ENCODE measurements around the gene PIK3IP1.

Gene PIK3IP1

GRCh38 chr22:31281733-31282132 is 10.6 kb downstream of the PIK3IP1 start:
- no peak for DNase-seq

DNA sequence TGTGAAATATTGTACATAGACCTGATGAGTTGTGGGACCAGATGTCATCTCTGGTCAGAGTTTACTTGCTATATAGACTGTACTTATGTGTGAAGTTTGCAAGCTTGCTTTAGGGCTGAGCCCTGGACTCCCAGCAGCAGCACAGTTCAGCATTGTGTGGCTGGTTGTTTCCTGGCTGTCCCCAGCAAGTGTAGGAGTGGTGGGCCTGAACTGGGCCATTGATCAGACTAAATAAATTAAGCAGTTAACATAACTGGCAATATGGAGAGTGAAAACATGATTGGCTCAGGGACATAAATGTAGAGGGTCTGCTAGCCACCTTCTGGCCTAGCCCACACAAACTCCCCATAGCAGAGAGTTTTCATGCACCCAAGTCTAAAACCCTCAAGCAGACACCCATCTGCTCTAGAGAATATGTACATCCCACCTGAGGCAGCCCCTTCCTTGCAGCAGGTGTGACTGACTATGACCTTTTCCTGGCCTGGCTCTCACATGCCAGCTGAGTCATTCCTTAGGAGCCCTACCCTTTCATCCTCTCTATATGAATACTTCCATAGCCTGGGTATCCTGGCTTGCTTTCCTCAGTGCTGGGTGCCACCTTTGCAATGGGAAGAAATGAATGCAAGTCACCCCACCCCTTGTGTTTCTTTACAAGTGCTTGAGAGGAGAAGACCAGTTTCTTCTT is 12.3 kb downstream of the PIK3IP1 start:
- no peak for DNase-seq

GRCh38 chr22:31279327-31279669 is 13.0 kb downstream of the PIK3IP1 start:
- DNase-seq = no peak

DNA sequence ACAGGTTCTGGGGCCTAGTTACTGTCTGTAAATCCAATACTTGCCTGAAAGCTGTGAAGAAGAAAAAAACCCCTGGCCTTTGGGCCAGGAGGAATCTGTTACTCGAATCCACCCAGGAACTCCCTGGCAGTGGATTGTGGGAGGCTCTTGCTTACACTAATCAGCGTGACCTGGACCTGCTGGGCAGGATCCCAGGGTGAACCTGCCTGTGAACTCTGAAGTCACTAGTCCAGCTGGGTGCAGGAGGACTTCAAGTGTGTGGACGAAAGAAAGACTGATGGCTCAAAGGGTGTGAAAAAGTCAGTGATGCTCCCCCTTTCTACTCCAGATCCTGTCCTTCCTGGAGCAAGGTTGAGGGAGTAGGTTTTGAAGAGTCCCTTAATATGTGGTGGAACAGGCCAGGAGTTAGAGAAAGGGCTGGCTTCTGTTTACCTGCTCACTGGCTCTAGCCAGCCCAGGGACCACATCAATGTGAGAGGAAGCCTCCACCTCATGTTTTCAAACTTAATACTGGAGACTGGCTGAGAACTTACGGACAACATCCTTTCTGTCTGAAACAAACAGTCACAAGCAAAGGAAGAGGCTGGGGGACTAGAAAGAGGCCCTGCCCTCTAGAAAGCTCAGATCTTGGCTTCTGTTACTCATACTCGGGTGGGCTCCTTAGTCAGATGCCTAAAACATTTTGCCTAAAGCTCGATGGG is 13.5 kb downstream of the PIK3IP1 start:
- DNase-seq = no peak

DNA sequence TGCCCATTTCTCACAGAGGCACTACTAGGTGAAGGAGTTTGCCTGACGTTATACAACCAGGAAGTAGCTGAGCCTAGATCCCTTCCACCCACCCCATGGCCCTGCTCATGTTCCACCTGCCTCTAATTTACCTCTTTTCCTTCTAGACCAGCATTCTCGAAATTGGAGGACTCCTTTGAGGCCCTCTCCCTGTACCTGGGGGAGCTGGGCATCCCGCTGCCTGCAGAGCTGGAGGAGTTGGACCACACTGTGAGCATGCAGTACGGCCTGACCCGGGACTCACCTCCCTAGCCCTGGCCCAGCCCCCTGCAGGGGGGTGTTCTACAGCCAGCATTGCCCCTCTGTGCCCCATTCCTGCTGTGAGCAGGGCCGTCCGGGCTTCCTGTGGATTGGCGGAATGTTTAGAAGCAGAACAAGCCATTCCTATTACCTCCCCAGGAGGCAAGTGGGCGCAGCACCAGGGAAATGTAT is 14.1 kb downstream of the PIK3IP1 start:
- no peak for DNase-seq

- no peak for DNase-seq
Measured at GRCh38 chr22:31277741-31278140, 14.5 kb downstream of the PIK3IP1 start.

- DNase-seq = no peak
Measured at GRCh38 chr22:31276426-31277167, 15.7 kb downstream of the PIK3IP1 start.

DNA sequence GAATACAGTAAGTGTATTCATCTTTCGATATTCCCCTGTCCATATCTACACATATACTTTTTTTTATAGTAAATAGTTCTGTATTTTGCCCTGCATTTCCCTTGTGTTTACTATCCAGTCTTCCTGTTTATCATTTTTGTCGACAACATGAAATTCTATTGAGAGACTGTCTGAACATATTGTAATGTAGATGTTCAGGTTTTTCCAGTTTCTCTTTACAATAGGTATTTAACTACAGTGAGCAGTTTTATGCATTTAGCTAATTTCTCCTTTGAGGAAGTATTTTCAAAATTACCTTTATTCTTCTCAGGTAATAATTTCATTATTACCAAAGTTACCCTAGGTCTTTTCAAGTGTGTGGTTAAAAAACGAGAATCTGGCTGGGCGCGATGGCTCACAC is 16.7 kb downstream of the PIK3IP1 start:
- DNase-seq = no peak

GRCh38 chr22:31275018-31275417 is 17.3 kb downstream of the PIK3IP1 start:
- DNase-seq = no peak

DNA sequence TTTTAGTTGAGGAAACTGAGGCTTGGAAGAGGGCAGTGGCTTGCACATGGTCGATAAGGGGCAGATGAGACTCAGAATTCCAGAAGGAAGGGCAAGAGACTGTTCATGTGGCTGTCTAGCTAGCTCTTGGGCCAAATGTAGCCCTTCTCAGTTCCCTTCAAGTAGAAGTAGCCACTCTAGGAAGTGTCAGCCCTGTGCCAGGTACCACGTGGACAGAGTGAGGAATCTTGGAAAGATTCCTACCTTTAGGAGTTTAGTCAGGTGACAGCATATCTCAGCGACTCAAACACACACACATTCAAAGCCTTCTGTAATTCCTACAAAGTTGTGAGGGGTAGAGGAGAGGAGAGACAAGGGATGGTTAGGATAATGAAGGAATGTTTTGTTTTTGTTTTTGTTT is 18.3 kb downstream of the PIK3IP1 start:
- DNase-seq = no peak

DNA sequence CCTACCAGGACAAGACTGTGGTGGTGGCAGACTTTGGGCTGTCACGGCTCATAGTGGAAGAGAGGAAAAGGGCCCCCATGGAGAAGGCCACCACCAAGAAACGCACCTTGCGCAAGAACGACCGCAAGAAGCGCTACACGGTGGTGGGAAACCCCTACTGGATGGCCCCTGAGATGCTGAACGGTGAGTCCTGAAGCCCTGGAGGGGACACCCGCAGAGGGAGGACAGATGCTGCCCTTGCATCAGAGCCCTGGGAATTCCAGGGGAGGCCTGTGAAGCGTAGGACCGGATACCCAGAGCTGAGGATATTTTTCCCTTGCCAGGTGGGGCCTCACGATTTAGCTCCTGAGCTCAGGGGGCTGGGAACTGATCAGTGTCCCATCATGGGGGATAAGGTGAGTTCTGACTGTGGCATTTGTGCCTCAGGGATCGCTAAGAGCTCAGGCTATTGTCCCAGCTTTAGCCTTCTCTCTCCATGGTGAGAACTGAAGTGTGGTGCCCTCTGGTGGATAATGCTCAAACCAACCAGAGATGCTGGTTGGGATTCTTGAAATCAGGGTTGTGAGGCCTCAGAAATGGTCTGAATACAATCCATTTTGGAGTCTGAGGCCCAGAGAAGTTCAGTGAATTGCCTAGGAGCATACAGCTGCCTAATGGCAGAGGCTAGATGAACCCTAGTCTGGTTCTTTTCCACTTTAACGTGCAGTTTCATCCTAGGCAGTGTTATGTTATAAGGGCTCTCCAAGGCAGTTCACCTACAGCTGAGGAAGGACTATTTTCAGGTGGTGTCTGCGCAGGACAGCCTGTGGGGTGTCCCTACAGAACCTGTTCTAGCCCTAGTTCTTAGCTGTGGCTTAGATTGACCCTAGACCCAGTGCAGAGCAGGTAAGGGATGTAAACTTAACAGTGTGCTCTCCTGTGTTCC is 19.5 kb downstream of the PIK3IP1 start:
- DNase-seq = peak in 41 of 58 donors; percentile 6 to 68 (median 26)

DNA sequence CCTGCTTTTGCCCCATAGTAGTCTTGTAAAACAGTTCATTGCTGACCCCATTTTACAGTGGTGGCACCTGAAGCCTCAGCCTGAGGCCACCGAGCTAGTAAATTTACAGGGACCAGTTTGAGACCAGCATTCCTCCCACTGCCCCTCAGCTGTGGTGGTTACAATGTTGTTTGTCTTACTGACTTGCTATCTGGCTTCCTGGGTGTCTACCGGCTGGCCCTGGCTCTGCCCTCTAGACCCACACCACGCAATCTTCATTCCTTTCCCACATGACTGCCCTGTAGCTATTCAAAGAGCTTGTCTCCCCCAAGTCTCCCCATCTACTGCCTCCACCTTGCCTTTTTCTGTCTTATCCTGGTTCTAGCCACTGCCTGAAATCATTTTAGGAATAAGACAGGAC is 20.8 kb downstream of the PIK3IP1 start:
- no peak for DNase-seq

DNA sequence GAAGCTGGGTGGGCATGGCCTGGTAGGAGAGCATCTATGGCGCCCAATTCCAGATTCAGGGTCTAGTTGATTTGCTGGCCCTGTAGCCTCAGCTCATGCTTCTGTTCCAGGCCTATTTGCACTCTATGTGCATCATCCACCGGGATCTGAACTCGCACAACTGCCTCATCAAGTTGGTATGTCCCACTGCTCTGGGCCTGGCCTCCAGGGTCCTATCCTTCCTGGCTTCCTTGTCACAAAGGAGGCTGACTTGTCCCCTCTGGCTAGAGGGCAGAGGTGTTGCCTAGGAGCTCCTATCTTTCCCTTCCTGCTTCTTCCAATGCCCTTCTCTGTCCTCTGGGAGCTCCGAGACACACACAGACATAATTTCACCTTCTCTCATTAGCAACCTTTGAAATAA is 21.3 kb downstream of the PIK3IP1 start:
- DNase-seq = no peak

DNA sequence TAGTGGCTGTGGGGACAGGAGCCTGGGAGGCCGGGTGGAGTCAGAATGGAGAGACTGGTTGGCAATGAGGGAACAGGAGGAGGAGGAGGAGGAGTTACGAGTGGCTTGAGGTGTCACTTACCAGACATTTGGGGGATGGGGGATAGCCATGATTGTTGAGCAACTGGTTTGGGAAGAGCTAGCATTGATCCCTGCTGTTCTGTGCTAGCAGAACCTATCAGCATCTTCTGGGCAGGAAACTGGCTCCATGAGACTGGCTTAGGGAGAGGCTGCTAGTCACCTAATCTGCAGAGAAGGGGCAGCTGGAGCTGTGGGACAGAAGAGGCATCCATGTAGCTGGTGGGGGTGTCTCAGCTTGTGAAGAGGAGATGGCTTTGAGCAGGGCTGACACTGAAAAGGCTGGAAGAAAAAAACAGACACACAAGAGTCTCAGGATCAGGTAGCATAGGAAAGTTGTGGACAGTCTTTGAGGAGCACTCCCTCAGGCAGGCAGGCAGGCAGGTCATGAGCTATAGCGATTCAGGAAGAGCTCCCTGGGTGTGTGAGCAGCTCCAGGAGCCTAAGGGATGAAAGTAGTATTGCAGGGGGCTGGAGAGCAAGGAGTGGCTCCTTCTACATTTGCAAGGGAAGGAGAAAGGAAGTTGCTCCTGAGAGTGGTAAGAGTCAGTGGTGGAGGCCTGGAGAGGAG is 22.3 kb downstream of the PIK3IP1 start:
- no peak for DNase-seq

DNA sequence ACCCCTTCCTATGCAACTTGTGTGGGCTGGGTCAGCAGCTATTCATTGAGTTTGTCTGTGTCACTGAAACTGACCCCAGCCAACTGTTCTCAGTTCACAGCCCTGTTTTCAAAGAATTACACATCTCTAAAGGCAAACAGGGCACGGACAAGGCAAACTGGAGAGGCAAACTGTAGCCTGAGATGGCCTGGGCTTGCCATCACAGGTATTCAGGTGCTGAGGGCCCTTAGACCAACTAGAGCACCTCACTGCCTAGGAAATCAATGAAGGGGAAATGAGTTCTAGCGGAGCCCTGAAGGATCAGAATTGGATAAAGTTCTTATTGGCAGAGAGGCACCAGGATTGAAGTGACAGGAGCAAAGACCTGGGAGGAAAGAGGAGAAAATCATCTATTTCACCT is 24.0 kb downstream of the PIK3IP1 start:
- DNase-seq = no peak

DNA sequence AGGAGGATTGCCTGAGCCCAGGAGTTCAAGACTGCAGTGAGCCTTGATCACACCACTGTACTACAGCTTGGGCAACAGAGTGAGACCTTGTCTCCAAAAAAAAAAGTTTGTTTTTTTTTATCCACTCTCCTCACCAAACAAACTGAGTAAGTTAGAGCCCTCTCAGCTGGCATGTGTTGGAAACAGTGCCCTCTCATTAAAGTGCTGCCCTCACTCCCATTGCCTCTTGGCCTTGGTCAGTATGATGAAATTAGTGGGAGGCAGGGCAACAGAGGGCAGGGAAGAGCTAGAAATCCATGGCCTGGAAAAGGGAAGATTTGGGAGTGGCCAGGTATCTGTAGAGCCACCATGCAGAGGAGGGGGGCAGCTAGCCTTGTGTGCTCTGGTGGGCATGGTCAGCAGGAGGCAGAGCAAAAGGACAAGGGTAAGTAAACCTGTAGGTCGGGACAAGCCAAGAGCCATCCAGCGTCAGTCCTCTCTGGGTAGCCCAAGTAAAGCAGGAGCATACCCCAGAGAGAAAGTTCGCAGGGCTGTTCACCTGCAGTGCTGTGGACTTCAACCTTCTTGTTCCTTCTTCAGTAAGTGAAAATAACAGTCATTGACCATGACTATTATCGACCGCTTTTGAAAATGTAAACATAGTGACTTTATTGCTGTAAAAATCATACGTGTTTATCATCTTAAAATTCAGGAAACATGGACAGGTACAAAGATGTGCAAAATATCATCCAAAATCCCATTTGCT is 28.2 kb downstream of the PIK3IP1 start:
- DNase-seq = no peak

- DNase-seq = peak in 3 of 58 donors; percentile 11 to 31 (median 20)
Measured at GRCh38 chr22:31262312-31263133, 29.8 kb downstream of the PIK3IP1 start.

DNA sequence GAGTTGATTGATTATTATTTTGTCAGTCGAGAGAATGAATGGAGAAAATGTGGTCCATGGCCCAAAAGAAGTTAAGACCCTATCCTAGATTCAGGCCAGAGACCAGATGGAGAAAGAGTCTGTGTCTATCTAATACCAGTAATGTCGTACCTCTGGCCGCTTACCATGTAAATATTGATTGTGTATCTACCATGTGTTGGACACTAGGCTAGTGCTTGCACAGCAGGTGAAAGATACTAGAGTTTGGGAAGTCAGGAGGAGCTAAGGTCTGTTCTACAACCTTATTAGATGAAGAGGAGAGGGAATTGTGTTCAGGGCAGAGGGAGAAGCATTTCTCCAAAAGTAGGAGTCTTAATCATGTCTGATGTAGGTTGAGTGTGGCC is 31.8 kb downstream of the PIK3IP1 start:
- DNase-seq = no peak

All from anterior cingulate cortex (tissue), 58 donors.